HG02840 (cell line): ENCODE measurements around the gene BCKDHA.
"Not testable (repeated sequence)": the region's sequence is repeated elsewhere in the genome, so short reads cannot be mapped to it uniquely, and the experiment has no call there.

Experiments used
- ATAC-seq: cut with Tn5 transposase; IDR thresholded peaks from one replicate; pipeline ENCODE4 v1.9.1; 2021; ENCODE audit warnings: mild to moderate bottlenecking, moderate library complexity, moderate number of reproducible peaks; ENCODE audit not compliant: unreplicated experiment, low FRiP score

Gene BCKDHA

GRCh38 chr19:41401483-41401882, 3.9 kb downstream of the BCKDHA start:
- ATAC-seq = no peak

- no peak for ATAC-seq
Measured at GRCh38 chr19:41402010-41402409, 4.4 kb downstream of the BCKDHA start.

- no peak for ATAC-seq
Measured at GRCh38 chr19:41403181-41403970, 5.8 kb downstream of the BCKDHA start.

GRCh38 chr19:41405776-41406175, 8.2 kb downstream of the BCKDHA start:
- no peak for ATAC-seq

GRCh38 chr19:41407271-41407670, 9.7 kb downstream of the BCKDHA start:
- no peak for ATAC-seq

- no peak for ATAC-seq
Measured at GRCh38 chr19:41408256-41408655, 10.6 kb downstream of the BCKDHA start.

GRCh38 chr19:41408846-41409245, 11.2 kb downstream of the BCKDHA start:
- not testable (repeated sequence) for ATAC-seq

- ATAC-seq = no peak
Measured at GRCh38 chr19:41409288-41409687, 11.7 kb downstream of the BCKDHA start.

- ATAC-seq = no peak
Measured at GRCh38 chr19:41410336-41411054, 12.9 kb downstream of the BCKDHA start.

GRCh38 chr19:41411100-41411967, 13.7 kb downstream of the BCKDHA start:
- no peak for ATAC-seq

- no peak for ATAC-seq
Measured at GRCh38 chr19:41411968-41412265, 14.3 kb downstream of the BCKDHA start.

GRCh38 chr19:41412953-41413352, 15.3 kb downstream of the BCKDHA start:
- no peak for ATAC-seq

- no peak for ATAC-seq
Measured at GRCh38 chr19:41413947-41414346, 16.3 kb downstream of the BCKDHA start.

- ATAC-seq = no peak
Measured at GRCh38 chr19:41414461-41414860, 16.8 kb downstream of the BCKDHA start.

GRCh38 chr19:41415154-41415571, 17.5 kb downstream of the BCKDHA start:
- ATAC-seq = no peak

GRCh38 chr19:41416194-41416674, 18.6 kb downstream of the BCKDHA start:
- no peak for ATAC-seq

GRCh38 chr19:41420101-41420880, 22.7 kb downstream of the BCKDHA start:
- no peak for ATAC-seq

GRCh38 chr19:41421314-41421713, 23.7 kb downstream of the BCKDHA start:
- no peak for ATAC-seq

- ATAC-seq = no peak
Measured at GRCh38 chr19:41421973-41422372, 24.4 kb downstream of the BCKDHA start.

GRCh38 chr19:41422456-41422855, 24.8 kb downstream of the BCKDHA start:
- no peak for ATAC-seq
